NK-92 treated with Interleukin-12 subunit alpha and Interleukin-12 subunit beta, amount 100 ng/mL, for 24 hours (cell line): ENCODE results near the gene HSF4.

ENCODE experiments used
- DNase-seq: peaks from one replicate; lab custom pipeline; 2025; lab: John Stamatoyannopoulos, UW

The HSF4 gene

GRCh38 chr16:67166598-67167168 lies 2.1 kb downstream of the HSF4 start:
- no peak for DNase-seq

GRCh38 chr16:67167588-67167987 lies 3.0 kb downstream of the HSF4 start:
- DNase-seq: no peak

- DNase-seq: no peak
Measured at GRCh38 chr16:67169011-67169451, 4.5 kb downstream of the HSF4 start.

- DNase-seq: no peak
Measured at GRCh38 chr16:67169642-67170167, 5.2 kb downstream of the HSF4 start.

GRCh38 chr16:67170168-67170948 lies 5.8 kb downstream of the HSF4 start, which contains the start of gene NOL3:
Gene NOL3 (plus strand): TSS chr16:67170538.
- DNase-seq: no peak

GRCh38 chr16:67170949-67171649 lies 6.6 kb downstream of the HSF4 start:
- DNase-seq: no peak

- no peak for DNase-seq
Measured at GRCh38 chr16:67173323-67173722, 8.8 kb downstream of the HSF4 start.

GRCh38 chr16:67173808-67174705 lies 9.5 kb downstream of the HSF4 start:
- peak; percentile 46 for DNase-seq

- no peak for DNase-seq
Measured at GRCh38 chr16:67174706-67175231, 10.2 kb downstream of the HSF4 start.

- no peak for DNase-seq
Measured at GRCh38 chr16:67176662-67177061, 12.1 kb downstream of the HSF4 start.

GRCh38 chr16:67177743-67178699 lies 13.5 kb downstream of the HSF4 start:
- DNase-seq: no peak

GRCh38 chr16:67179421-67180080 lies 15.0 kb downstream of the HSF4 start:
- no peak for DNase-seq

- no peak for DNase-seq
Measured at GRCh38 chr16:67180166-67180565, 15.6 kb downstream of the HSF4 start.

- no peak for DNase-seq
Measured at GRCh38 chr16:67181346-67181745, 16.8 kb downstream of the HSF4 start.

- DNase-seq: no peak
Measured at GRCh38 chr16:67182288-67182687, 17.7 kb downstream of the HSF4 start.

- no peak for DNase-seq
Measured at GRCh38 chr16:67183284-67183626, 18.7 kb downstream of the HSF4 start.

- DNase-seq: peak; percentile 85
Measured at GRCh38 chr16:67183627-67184452, 19.3 kb downstream of the HSF4 start, which contains the start of gene MATCAP1. Gene MATCAP1 (minus strand): TSS chr16:67183963. CDS start chr16:67180610, 3,353 bp downstream.

GRCh38 chr16:67184453-67184994 lies 20.0 kb downstream of the HSF4 start:
- no peak for DNase-seq
